OCI-LY3 (cell line): Measurements from ENCODE around the gene MOB4.

Experiments
- EZH2phosphoT487 ChIP-seq: fragments of 200-600 bp; shearing (Covaris generic); IDR thresholded peaks from 2 replicates; pipeline ENCODE4 v1.6.1; 2018; ENCODE audit warnings: antibody characterized with exemption, mixed run types, low read depth
- TF ChIP-seq, protein P1 (sequence below): fragments of 200-600, 300-600 bp; sonication (generic); IDR thresholded peaks from 2 replicates; pipeline ENCODE4 v1.5.1; 2014; ENCODE audit warnings: antibody characterized with exemption, low read length, low read depth

DNA sequence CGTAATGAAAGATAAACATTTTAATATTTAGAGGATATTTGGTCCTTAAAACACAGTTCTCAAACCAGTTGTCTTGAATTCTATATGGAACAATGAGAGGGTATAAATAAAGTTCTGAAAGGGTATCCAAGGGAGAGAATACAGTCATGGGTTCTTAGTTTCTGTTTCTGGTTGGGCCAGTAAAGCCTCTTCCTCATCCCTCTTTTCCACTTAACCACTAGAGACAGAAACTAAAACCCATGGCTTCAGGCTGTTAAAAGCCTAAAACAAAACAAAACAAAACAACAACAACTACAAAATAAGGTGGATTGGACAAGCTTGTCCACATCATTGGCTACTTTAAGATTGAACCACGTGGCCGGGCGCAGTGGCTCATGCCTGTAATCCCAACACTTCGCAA is 43.7 kb upstream of the MOB4 start:
- TF ChIP-seq, protein P1, sequence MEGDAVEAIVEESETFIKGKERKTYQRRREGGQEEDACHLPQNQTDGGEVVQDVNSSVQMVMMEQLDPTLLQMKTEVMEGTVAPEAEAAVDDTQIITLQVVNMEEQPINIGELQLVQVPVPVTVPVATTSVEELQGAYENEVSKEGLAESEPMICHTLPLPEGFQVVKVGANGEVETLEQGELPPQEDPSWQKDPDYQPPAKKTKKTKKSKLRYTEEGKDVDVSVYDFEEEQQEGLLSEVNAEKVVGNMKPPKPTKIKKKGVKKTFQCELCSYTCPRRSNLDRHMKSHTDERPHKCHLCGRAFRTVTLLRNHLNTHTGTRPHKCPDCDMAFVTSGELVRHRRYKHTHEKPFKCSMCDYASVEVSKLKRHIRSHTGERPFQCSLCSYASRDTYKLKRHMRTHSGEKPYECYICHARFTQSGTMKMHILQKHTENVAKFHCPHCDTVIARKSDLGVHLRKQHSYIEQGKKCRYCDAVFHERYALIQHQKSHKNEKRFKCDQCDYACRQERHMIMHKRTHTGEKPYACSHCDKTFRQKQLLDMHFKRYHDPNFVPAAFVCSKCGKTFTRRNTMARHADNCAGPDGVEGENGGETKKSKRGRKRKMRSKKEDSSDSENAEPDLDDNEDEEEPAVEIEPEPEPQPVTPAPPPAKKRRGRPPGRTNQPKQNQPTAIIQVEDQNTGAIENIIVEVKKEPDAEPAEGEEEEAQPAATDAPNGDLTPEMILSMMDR = no peak
- no peak for TF ChIP-seq EZH2phosphoT487
